ENCODE measurements around the gene PPM1D. TPM values are rescaled to one million over a fixed set of nuclear protein-coding genes. Genes with fewer than 3 reads are reported as not detected.

Gene PPM1D
- total and polyA plus RNA-seq, 2 of the 13 experiments (the other 11 are each of a cell fraction or from before 2014, with no cell fraction given) = 8.0 to 26.2 TPM

DNA sequence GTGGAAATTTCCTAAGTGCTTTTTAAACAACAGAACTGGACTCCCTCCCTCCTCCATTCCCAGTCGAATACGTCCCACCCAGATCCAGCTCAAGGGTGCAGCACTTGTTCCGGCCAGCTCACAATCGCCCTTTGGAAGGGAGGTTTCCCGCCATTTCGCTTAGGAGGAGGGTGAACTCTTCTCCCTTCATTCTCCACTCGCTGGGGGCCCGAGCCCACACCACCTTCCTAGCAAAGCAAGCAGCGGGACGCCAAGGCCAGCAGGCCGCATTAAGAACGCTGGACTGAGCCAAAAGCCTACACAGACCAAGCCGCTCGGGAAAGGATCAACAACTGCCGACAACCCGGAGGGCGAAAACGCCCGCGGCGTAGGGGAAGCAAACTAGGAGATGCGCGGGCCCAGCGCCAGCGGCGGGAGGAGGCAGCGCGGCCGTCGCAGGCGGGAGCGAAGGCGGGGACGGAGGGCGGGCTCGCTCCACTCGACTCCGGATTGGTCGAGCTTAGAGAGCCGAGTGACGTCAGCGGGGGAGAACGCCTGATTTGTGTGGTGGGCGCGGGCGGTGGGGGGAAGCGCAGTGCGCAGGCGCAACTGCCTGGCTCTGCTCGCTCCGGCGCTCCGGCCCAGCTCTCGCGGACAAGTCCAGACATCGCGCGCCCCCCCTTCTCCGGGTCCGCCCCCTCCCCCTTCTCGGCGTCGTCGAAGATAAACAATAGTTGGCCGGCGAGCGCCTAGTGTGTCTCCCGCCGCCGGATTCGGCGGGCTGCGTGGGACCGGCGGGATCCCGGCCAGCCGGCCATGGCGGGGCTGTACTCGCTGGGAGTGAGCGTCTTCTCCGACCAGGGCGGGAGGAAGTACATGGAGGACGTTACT lies at the start of gene PPM1D (continued):
- peak; percentile 94 for TF ChIP-seq RBM22 (optimal IDR thresholded peaks at IDR 0.05; ENCODE audit: low read length)
- TF ChIP-seq, protein P1, sequence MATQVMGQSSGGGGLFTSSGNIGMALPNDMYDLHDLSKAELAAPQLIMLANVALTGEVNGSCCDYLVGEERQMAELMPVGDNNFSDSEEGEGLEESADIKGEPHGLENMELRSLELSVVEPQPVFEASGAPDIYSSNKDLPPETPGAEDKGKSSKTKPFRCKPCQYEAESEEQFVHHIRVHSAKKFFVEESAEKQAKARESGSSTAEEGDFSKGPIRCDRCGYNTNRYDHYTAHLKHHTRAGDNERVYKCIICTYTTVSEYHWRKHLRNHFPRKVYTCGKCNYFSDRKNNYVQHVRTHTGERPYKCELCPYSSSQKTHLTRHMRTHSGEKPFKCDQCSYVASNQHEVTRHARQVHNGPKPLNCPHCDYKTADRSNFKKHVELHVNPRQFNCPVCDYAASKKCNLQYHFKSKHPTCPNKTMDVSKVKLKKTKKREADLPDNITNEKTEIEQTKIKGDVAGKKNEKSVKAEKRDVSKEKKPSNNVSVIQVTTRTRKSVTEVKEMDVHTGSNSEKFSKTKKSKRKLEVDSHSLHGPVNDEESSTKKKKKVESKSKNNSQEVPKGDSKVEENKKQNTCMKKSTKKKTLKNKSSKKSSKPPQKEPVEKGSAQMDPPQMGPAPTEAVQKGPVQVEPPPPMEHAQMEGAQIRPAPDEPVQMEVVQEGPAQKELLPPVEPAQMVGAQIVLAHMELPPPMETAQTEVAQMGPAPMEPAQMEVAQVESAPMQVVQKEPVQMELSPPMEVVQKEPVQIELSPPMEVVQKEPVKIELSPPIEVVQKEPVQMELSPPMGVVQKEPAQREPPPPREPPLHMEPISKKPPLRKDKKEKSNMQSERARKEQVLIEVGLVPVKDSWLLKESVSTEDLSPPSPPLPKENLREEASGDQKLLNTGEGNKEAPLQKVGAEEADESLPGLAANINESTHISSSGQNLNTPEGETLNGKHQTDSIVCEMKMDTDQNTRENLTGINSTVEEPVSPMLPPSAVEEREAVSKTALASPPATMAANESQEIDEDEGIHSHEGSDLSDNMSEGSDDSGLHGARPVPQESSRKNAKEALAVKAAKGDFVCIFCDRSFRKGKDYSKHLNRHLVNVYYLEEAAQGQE (IDR thresholded peaks at IDR 0.05; ENCODE audit: borderline replicate concordance in 1 of 2, low read depth in 1 of 2, low read length in 2 of 2) = peak in 1 of 2 experiments; percentile 27; a peak in 1 of 4 replicates
- peak; percentile 71; the same call in 1 of the 2 replicates for TF ChIP-seq JDP2 (CRISPR knock-in tag; IDR thresholded peaks at IDR 0.05; ENCODE audit: borderline replicate concordance)
- no peak; the same call in 1 of the 2 replicates for TF ChIP-seq TOE1 (CRISPR knock-in tag; IDR thresholded peaks at IDR 0.05)
- peak; percentile 91 for TF ChIP-seq RFXAP (CRISPR knock-in tag; IDR thresholded peaks at IDR 0.05; ENCODE audit: borderline replicate concordance)
- peak; percentile 88; the same call in 1 of the 2 replicates for TF ChIP-seq SSRP1 (CRISPR knock-in tag; IDR thresholded peaks at IDR 0.05)
- TF ChIP-seq NCOR1 (IDR thresholded peaks at IDR 0.05; ENCODE audit: borderline replicate concordance, low read length) = peak; percentile 66; the same call in 1 of the 2 replicates
- TF ChIP-seq RBFOX2 (IDR thresholded peaks at IDR 0.05; ENCODE audit: low read depth, low read length) = peak; percentile 98
- TF ChIP-seq ZNF83 (CRISPR knock-in tag; IDR thresholded peaks at IDR 0.05; ENCODE audit: borderline replicate concordance) = peak; percentile 49
- TF ChIP-seq, protein P2, sequence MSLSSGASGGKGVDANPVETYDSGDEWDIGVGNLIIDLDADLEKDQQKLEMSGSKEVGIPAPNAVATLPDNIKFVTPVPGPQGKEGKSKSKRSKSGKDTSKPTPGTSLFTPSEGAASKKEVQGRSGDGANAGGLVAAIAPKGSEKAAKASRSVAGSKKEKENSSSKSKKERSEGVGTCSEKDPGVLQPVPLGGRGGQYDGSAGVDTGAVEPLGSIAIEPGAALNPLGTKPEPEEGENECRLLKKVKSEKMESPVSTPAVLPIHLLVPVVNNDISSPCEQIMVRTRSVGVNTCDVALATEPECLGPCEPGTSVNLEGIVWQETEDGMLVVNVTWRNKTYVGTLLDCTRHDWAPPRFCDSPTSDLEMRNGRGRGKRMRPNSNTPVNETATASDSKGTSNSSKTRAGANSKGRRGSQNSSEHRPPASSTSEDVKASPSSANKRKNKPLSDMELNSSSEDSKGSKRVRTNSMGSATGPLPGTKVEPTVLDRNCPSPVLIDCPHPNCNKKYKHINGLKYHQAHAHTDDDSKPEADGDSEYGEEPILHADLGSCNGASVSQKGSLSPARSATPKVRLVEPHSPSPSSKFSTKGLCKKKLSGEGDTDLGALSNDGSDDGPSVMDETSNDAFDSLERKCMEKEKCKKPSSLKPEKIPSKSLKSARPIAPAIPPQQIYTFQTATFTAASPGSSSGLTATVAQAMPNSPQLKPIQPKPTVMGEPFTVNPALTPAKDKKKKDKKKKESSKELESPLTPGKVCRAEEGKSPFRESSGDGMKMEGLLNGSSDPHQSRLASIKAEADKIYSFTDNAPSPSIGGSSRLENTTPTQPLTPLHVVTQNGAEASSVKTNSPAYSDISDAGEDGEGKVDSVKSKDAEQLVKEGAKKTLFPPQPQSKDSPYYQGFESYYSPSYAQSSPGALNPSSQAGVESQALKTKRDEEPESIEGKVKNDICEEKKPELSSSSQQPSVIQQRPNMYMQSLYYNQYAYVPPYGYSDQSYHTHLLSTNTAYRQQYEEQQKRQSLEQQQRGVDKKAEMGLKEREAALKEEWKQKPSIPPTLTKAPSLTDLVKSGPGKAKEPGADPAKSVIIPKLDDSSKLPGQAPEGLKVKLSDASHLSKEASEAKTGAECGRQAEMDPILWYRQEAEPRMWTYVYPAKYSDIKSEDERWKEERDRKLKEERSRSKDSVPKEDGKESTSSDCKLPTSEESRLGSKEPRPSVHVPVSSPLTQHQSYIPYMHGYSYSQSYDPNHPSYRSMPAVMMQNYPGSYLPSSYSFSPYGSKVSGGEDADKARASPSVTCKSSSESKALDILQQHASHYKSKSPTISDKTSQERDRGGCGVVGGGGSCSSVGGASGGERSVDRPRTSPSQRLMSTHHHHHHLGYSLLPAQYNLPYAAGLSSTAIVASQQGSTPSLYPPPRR (CRISPR knock-in tag; IDR thresholded peaks at IDR 0.05; ENCODE audit: borderline replicate concordance) = peak; percentile 58; the same call in 1 of the 2 replicates
- peak; percentile 47; the same call in 1 of the 2 replicates for TF ChIP-seq ZNF224 (CRISPR knock-in tag; IDR thresholded peaks at IDR 0.05)
- peak; percentile 86; the same call in 1 of the 2 replicates for TF ChIP-seq NCOA5 (CRISPR knock-in tag; IDR thresholded peaks at IDR 0.05)
- peak; percentile 90 for TF ChIP-seq NFYC (CRISPR knock-in tag; IDR thresholded peaks at IDR 0.05)
- TF ChIP-seq, protein P3, sequence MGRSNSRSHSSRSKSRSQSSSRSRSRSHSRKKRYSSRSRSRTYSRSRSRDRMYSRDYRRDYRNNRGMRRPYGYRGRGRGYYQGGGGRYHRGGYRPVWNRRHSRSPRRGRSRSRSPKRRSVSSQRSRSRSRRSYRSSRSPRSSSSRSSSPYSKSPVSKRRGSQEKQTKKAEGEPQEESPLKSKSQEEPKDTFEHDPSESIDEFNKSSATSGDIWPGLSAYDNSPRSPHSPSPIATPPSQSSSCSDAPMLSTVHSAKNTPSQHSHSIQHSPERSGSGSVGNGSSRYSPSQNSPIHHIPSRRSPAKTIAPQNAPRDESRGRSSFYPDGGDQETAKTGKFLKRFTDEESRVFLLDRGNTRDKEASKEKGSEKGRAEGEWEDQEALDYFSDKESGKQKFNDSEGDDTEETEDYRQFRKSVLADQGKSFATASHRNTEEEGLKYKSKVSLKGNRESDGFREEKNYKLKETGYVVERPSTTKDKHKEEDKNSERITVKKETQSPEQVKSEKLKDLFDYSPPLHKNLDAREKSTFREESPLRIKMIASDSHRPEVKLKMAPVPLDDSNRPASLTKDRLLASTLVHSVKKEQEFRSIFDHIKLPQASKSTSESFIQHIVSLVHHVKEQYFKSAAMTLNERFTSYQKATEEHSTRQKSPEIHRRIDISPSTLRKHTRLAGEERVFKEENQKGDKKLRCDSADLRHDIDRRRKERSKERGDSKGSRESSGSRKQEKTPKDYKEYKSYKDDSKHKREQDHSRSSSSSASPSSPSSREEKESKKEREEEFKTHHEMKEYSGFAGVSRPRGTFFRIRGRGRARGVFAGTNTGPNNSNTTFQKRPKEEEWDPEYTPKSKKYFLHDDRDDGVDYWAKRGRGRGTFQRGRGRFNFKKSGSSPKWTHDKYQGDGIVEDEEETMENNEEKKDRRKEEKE (IDR thresholded peaks at IDR 0.05) = no peak
- TF ChIP-seq ZNF879 (CRISPR knock-in tag; IDR thresholded peaks at IDR 0.05) = peak; percentile 90; the same call in 1 of the 2 replicates
- TF ChIP-seq PCBP1 (IDR thresholded peaks at IDR 0.05; ENCODE audit: borderline replicate concordance, low read depth, low read length) = 0 out of 2 replicates have a peak, but pooled peaks have one; percentile 64
- peak; percentile 91; the same call in 1 of the 2 replicates for TF ChIP-seq REL (CRISPR knock-in tag; conservative IDR thresholded peaks at IDR 0.05)

Data from HepG2 (cell line).